Ovary (tissue), 9 donors: ENCODE results near the gene TPSG1. TPM values are rescaled to one million over a fixed set of nuclear protein-coding genes. Genes with fewer than 3 reads are reported as not detected.
"Not testable (repeated sequence)": the region's sequence is repeated elsewhere in the genome, so short reads cannot be mapped to it uniquely, and the experiment has no call there.

Experiments used
- DNase-seq, 5 donors: peaks; one replicate each; pipeline ENCODE4 v3.0.0-alpha.2; 2019 to 2020
- H3K27ac ChIP-seq, 2 donors: fragments of 200-600 bp; one replicate each; pipeline versions ENCODE4 v1.5.1 to v1.8.0; 2019 to 2022
- H3K27me3 ChIP-seq: fragments of 200-600 bp; one replicate; pipeline ENCODE4 v1.8.0; 2022
- H3K36me3 ChIP-seq: fragments of 200-600 bp; sonication (generic); one replicate; pipeline ENCODE4 v1.5.1; 2019
- H3K4me1 ChIP-seq: one replicate; pipeline ENCODE4 v1.8.1; 2013; ENCODE audit warnings: mild to moderate bottlenecking, moderate library complexity; ENCODE audit not compliant: insufficient read depth
- H3K4me3 ChIP-seq: fragments of 200-600 bp; sonication (generic); one replicate; pipeline ENCODE4 v1.5.1; 2017
- H3K9me3 ChIP-seq, 2 donors: fragments of 200-600 bp in 1 of 2; sonication (generic) in 1 of 2; one replicate each; pipeline versions ENCODE4 v1.5.1 to v1.8.1; 2013 to 2019; ENCODE audit warnings: mild to moderate bottlenecking in 1 of 2, moderate library complexity in 1 of 2
- EP300 ChIP-seq: sonication (generic); formaldehyde crosslinking; IDR thresholded peaks from one replicate; pipeline ENCODE4 v1.6.1; 2017; ENCODE audit warnings: antibody characterized with exemption
- POLR2A ChIP-seq: fragments of 450-650 bp; IDR thresholded peaks from one replicate; pipeline ENCODE4 v1.6.1; 2017; ENCODE audit warnings: antibody characterized with exemption, mild to moderate bottlenecking, moderate library complexity
- WGBS, 3 donors: extraction: QIAGEN DNeasy Blood & Tissue Kit in 1 of 3; methylation state at CpG; one replicate each; pipeline versions ENCODE4 v1.1.5 to v1.1.7; 2013 to 2017; 5-methylcytosine and 5-hydroxymethylcytosine counted together
- intact Hi-C, 4 donors: fragments of 100-400 bp; cut with DNase I; formaldehyde crosslinking; loops; one replicate each; pipeline versions ENCODE4 v1.11.0 to v1.15.1; 2022 to 2023
- polyA plus RNA-seq, 2 donors: library from polyadenylated mRNA; stranded (reverse); fragments of 200-250 nt in 1 of 2; fragments of 350-450 nt in 1 of 2; fragmentation: Illumina TruSeq in 1 of 2; extraction: RNeasy Lipid Tissue Mini Kit (QIAGEN cat#74804) in 1 of 2; gene quantifications; one replicate each; pipeline ENCODE4 v1.2.3, GENCODE V29; 2013 to 2014
- total RNA-seq, 7 donors: library from RNA; depleted of rRNA in 2 of 7; stranded (reverse); fragments of >200 nt in 2 of 7; fragmentation: NEBNext Ultra II Directional in 3 of 7; extraction: Animal tissue kit (Norgen Biotek cat#: 25700) in 3 of 7; gene quantifications; one replicate each; pipeline versions ENCODE4 v1.1.0 to v1.2.4, GENCODE V29; 2016 to 2023
- TF ChIP-seq, protein P1 (sequence below), 3 donors: fragments of 450-650 bp in 2 of 3; fragments of 200-600 bp in 1 of 3; IDR thresholded peaks; one replicate each; pipeline versions ENCODE4 v1.5.1 to v1.8.0; 2016 to 2022; ENCODE audit warnings: antibody characterized with exemption in 3 of 3, mild to moderate bottlenecking in 1 of 3
- donor health status: DM: no; HTN: no; CAD: no; lungs with moderate emphysema.
- donor health status: DM: no; HTN: no; CAD: no.
- donor health status: Bipolar disorder and iron deficiency.
- donor health status: DM: yes; HTN: yes; CAD: no.
- donor health status: DM: no; HTN: no; CAD: no.
- donor health status: DM: yes; HTN: yes; CAD: no.

The TPSG1 gene
- total and polyA plus RNA-seq, 9 donors = 0.08 to 1.3 (median 0.22) TPM; not detected in 6

GRCh38 chr16:1202274-1202673, 22.8 kb downstream of the TPSG1 start:
- H3K4me3 ChIP-seq = no peak overlapping the region
- intact Hi-C loops = no loop called here
- no peaks in the 10 kb centered on the region for H3K9me3 ChIP-seq
- H3K4me1 ChIP-seq = no peaks in the 10 kb centered on the region
- no peak for DNase-seq
- H3K27me3 ChIP-seq = no peaks in the 10 kb centered on the region
- no peak overlapping the region for H3K27ac ChIP-seq
- TF ChIP-seq, protein P1, sequence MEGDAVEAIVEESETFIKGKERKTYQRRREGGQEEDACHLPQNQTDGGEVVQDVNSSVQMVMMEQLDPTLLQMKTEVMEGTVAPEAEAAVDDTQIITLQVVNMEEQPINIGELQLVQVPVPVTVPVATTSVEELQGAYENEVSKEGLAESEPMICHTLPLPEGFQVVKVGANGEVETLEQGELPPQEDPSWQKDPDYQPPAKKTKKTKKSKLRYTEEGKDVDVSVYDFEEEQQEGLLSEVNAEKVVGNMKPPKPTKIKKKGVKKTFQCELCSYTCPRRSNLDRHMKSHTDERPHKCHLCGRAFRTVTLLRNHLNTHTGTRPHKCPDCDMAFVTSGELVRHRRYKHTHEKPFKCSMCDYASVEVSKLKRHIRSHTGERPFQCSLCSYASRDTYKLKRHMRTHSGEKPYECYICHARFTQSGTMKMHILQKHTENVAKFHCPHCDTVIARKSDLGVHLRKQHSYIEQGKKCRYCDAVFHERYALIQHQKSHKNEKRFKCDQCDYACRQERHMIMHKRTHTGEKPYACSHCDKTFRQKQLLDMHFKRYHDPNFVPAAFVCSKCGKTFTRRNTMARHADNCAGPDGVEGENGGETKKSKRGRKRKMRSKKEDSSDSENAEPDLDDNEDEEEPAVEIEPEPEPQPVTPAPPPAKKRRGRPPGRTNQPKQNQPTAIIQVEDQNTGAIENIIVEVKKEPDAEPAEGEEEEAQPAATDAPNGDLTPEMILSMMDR (IDR thresholded peaks at IDR 0.05) = no peak
- no peak for TF ChIP-seq POLR2A
- no peak for TF ChIP-seq EP300
- WGBS, 3 donors = 88 to 89% (median 88%) methylated on average over 18 of the region's 18 CpGs
- no peaks in the 10 kb centered on the region for H3K36me3 ChIP-seq

DNA sequence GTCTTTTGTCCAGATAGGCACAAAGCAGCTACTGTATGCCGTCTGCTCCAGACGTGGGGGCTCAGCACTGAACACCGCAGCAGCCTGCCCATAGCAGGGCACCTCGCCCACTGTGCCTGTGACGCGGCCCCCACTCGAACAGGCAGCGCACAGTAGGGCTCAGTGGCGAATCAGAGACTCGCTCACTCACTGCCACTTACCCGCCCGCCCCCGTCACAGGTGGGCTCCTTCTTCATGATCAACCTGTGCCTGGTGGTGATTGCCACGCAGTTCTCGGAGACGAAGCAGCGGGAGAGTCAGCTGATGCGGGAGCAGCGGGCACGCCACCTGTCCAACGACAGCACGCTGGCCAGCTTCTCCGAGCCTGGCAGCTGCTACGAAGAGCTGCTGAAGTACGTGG, 23.6 kb downstream of the TPSG1 start:
- TF ChIP-seq, protein P1 (IDR thresholded peaks at IDR 0.05) = no peak
- TF ChIP-seq EP300 (no peak), POLR2A (no peak)
- Histone ChIP-seq H3K27me3 (no peaks in the 10 kb centered on the region), H3K27ac (no peak overlapping the region), H3K36me3 (no peaks in the 10 kb centered on the region), H3K4me3 (no peak overlapping the region), H3K9me3 (no peaks in the 10 kb centered on the region), H3K4me1 (no peaks in the 10 kb centered on the region)
- WGBS, 3 donors = 91 to 95% (median 93%) methylated on average over 25 of the region's 25 CpGs
- no peak for DNase-seq
- intact Hi-C loops = no loop called here

GRCh38 chr16:1200014-1200627, 24.9 kb downstream of the TPSG1 start:
- WGBS, 3 donors = 83 to 89% (median 86%) methylated on average over 38 of the region's 38 CpGs

GRCh38 chr16:1199347-1200013, 25.6 kb downstream of the TPSG1 start:
- H3K27ac ChIP-seq = no peak overlapping the region
- intact Hi-C loops = no loop called here
- peaks cover under 1% of the 10 kb centered on the region for H3K4me1 ChIP-seq
- no peaks in the 10 kb centered on the region for H3K27me3 ChIP-seq
- H3K4me3 ChIP-seq = no peak overlapping the region
- WGBS, 3 donors = 67 to 92% (median 78%) methylated on average over 10 to 15 of the region's 19 CpGs
- H3K9me3 ChIP-seq = no peaks in the 10 kb centered on the region
- no peak for DNase-seq
- TF ChIP-seq EP300 (no peak), POLR2A (no peak)
- TF ChIP-seq, protein P1 (IDR thresholded peaks at IDR 0.05) = no peak
- H3K36me3 ChIP-seq = no peaks in the 10 kb centered on the region

More at GRCh38 chr16:1200014-1200627, 24.9 kb downstream of the TPSG1 start:
- intact Hi-C loops = no loop called here
- Histone ChIP-seq H3K27me3 (no peaks in the 10 kb centered on the region), H3K36me3 (no peaks in the 10 kb centered on the region), H3K4me1 (no peaks in the 10 kb centered on the region), H3K9me3 (no peaks in the 10 kb centered on the region), H3K27ac (no peak overlapping the region), H3K4me3 (no peak overlapping the region)
- no peak for TF ChIP-seq POLR2A
- no peak for DNase-seq

- H3K27ac ChIP-seq, H3K36me3 ChIP-seq: not testable (repeated sequence)
- 73 to 87% (median 85%) methylated on average over 25 to 44 of the region's 44 CpGs for WGBS, 3 donors
These were observed 26.3 kb downstream of the TPSG1 start for GRCh38 chr16:1198671-1199346.

More at GRCh38 chr16:1198671-1199346, 26.3 kb downstream of the TPSG1 start:
- H3K9me3 ChIP-seq, intact Hi-C loops, H3K27me3 ChIP-seq, H3K4me1 ChIP-seq, H3K4me3 ChIP-seq, DNase-seq: not testable (repeated sequence)
